Astrocyte of the hippocampus (primary cell): ENCODE data around the gene DDX5.

Experiments
- DNase-seq: peaks from one replicate; pipeline ENCODE4 v3.0.0; 2011; ENCODE audit warnings: low read depth, low spot score

Gene DDX5

DNA sequence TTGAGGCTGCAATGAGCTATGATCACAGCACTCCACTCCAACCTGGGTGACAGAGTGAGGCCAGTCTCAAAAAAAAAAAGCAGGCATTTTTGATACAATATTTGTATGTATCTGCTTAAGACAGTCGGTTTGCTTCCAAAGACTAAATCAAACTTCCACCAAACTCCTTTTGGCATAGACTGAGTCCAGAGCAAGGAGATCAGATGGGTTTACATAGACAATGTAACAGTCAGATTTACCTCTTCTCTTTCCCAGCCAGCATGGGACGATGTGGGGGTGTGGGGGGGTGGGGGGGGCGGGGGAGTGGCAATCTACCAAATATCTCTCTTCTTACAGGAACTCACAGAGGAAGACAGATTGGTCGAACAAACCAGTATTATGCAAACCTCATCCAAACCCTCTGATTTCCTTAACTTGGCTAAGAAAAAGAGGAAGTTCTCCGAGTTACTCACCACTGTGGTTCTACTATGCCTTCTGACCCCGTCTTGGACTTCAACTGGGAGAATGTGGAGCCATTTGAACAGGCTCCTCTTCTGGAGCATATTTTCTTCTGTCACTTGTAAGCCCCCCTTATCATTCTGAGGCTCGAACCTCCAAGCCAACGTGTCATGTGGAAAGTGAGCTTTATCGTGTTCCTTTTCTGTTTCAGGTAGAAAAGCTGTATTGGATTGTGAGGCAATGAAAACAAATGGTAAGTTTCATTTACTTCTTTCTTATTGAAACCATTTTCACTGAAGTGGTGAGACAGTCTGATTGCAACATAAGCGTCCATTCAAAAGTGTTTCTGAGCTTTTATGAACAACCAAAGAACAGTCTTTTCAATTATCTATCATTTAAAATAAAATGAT, 57.2 kb downstream of the DDX5 start, which contains the start of gene MILR1:
Gene MILR1, plus strand, starts transcription at position 451 of the 848 bp plus-strand sequence. Its CDS starts 54 bp downstream, at position 505.
- peak; percentile 79 for DNase-seq
